PFSK-1 (cell line): ENCODE data around the gene KRTAP5-1.

Source experiments
- FOXP2 ChIP-seq: optimal IDR thresholded peaks from 2 replicates; pipeline ENCODE3; 2011; ENCODE audit warnings: borderline replicate concordance, control low read depth, inconsistent platforms; ENCODE audit not compliant: insufficient read depth; ENCODE audit errors: extremely low read length, extremely low read depth
- POLR2AphosphoS5 ChIP-seq: IDR thresholded peaks from 2 replicates; pipeline ENCODE4 v1.6.1; 2012; ENCODE audit warnings: low read depth, mild to moderate bottlenecking, control low read depth, low read length, moderate library complexity
- SIN3A ChIP-seq: IDR thresholded peaks from 2 replicates; pipeline ENCODE4 v1.6.1; 2012; ENCODE audit warnings: mild to moderate bottlenecking, low read length, moderate library complexity, borderline replicate concordance; ENCODE audit not compliant: insufficient read depth
- TAF1 ChIP-seq: IDR thresholded peaks from 2 replicates; pipeline ENCODE4 v1.6.1; 2012; ENCODE audit warnings: low read length, control low read depth, borderline replicate concordance; ENCODE audit not compliant: insufficient read depth
- TF ChIP-seq, protein P1 (sequence below), 2 experiments: IDR thresholded peaks; 2 replicates each; pipeline versions ENCODE4 v1.6.1 to v1.8.0; 2011 to 2012; ENCODE audit warnings: low read depth in 2 of 2, low read length in 2 of 2, control low read depth in 1 of 2, inconsistent platforms in 1 of 2, mild to moderate bottlenecking in 1 of 2, moderate library complexity in 1 of 2; ENCODE audit not compliant: insufficient read depth in 1 of 2

Gene KRTAP5-1

DNA sequence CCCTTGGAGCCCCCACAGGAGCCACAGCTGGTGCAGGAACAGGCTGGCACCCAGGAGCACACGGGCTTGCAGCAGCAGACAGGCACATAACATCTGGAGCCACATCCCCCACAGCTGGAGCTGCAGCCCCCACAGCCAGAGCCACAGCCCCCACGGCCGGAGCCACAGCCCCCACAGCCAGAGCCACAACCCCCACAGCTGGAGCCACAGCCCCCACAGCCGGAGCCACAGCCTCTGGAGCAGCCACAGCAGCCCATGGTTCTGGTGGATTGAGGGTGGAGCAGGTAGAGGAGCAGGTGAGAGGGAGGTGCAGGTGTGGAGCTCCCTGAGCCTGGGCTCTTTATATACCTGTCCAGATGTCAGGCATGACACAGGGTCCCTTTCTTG lies 12.9 kb upstream of the KRTAP5-1 start, which contains the start of gene KRTAP5-2:
KRTAP5-2 (minus strand) TSS at position 301 of the 387 bp plus-strand sequence; CDS start at position 257, 44 bp downstream.
- TF ChIP-seq POLR2AphosphoS5 (no peak), SIN3A (no peak)

DNA sequence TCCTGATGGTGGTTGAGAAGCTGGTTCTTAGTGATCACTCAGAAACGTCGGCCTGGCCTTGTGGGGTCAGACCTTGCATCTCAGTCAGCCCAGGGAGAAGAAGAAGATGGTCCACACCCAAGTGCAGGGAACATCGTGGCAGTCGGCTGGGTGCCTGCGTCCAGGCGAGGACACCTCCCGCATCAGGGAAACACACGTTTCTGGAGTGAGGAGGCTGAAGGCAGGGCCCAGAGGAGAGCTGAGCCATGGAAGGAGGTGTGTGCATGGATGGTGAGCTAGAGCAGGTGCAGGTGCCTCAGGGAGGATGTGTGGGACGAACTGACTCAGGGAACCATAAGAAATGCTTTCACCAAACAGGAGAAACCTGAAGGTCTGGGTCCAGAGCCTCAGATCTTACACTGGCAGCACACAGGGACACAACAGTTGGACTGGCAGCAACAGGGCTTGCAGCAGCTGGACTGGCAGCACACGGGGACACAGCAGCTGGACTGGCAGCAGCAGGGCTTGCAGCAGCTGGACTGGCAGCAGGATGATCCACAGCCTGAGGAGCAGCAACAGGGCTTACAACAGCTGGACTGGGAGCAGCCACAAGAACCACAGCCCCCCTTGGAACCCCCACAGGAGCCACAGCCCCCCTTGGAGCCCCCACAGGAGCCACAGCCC lies 12.4 kb upstream of the KRTAP5-1 start:
- TF ChIP-seq FOXP2 (no peak), SIN3A (no peak), TAF1 (no peak), POLR2AphosphoS5 (no peak)
- TF ChIP-seq, protein P1, sequence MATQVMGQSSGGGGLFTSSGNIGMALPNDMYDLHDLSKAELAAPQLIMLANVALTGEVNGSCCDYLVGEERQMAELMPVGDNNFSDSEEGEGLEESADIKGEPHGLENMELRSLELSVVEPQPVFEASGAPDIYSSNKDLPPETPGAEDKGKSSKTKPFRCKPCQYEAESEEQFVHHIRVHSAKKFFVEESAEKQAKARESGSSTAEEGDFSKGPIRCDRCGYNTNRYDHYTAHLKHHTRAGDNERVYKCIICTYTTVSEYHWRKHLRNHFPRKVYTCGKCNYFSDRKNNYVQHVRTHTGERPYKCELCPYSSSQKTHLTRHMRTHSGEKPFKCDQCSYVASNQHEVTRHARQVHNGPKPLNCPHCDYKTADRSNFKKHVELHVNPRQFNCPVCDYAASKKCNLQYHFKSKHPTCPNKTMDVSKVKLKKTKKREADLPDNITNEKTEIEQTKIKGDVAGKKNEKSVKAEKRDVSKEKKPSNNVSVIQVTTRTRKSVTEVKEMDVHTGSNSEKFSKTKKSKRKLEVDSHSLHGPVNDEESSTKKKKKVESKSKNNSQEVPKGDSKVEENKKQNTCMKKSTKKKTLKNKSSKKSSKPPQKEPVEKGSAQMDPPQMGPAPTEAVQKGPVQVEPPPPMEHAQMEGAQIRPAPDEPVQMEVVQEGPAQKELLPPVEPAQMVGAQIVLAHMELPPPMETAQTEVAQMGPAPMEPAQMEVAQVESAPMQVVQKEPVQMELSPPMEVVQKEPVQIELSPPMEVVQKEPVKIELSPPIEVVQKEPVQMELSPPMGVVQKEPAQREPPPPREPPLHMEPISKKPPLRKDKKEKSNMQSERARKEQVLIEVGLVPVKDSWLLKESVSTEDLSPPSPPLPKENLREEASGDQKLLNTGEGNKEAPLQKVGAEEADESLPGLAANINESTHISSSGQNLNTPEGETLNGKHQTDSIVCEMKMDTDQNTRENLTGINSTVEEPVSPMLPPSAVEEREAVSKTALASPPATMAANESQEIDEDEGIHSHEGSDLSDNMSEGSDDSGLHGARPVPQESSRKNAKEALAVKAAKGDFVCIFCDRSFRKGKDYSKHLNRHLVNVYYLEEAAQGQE (IDR thresholded peaks at IDR 0.05; ENCODE audit: insufficient read depth in 1 of 2, low read depth in 2 of 2, low read length in 2 of 2) = no peak

DNA sequence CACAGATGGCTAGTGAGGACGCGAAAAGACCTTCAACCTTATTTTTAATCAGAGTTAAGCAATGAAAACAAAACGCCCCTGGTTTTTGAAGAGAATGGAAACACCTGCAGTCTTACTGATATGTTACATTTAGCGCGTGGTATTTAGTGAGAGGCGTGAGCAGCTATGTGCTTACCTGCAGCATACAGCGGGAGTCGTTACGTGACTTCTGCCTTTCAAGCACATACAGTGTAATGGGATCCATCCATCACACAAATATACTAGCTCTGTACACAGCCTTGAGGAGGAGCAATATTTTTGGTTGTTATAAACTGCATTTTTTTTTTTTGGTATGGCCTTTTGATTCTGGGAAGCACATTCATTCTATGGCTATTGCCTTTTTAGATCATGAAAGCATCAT lies 7.5 kb upstream of the KRTAP5-1 start:
- TF ChIP-seq TAF1 (no peak), SIN3A (no peak), FOXP2 (no peak), POLR2AphosphoS5 (no peak)
- TF ChIP-seq, protein P1 (IDR thresholded peaks at IDR 0.05; ENCODE audit: insufficient read depth in 1 of 2, low read depth in 2 of 2, low read length in 2 of 2) = no peak

DNA sequence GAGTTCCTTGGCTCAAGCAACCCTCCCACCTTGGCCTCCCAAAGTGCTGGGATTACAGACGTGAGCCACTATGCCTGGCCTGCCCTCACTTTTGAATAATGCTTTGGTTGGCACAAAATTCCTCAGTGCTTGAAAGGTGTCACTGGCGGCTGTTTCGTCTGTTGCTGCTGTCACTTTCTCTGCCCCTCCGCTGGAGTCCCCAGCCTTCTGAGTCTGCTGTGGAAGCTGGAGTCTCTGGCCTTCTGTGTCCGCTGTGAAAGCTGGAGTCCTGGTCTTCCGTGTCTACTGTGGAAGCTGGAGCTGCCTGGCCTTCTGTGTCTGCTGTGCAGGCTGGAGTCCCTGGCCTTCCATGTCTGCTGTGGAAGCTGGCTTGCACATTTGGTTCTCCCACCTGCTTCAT lies 4.9 kb upstream of the KRTAP5-1 start:
- TF ChIP-seq POLR2AphosphoS5 (no peak), FOXP2 (no peak), TAF1 (no peak), SIN3A (no peak)
- TF ChIP-seq, protein P1 (IDR thresholded peaks at IDR 0.05; ENCODE audit: insufficient read depth in 1 of 2, low read depth in 2 of 2, low read length in 2 of 2) = no peak

DNA sequence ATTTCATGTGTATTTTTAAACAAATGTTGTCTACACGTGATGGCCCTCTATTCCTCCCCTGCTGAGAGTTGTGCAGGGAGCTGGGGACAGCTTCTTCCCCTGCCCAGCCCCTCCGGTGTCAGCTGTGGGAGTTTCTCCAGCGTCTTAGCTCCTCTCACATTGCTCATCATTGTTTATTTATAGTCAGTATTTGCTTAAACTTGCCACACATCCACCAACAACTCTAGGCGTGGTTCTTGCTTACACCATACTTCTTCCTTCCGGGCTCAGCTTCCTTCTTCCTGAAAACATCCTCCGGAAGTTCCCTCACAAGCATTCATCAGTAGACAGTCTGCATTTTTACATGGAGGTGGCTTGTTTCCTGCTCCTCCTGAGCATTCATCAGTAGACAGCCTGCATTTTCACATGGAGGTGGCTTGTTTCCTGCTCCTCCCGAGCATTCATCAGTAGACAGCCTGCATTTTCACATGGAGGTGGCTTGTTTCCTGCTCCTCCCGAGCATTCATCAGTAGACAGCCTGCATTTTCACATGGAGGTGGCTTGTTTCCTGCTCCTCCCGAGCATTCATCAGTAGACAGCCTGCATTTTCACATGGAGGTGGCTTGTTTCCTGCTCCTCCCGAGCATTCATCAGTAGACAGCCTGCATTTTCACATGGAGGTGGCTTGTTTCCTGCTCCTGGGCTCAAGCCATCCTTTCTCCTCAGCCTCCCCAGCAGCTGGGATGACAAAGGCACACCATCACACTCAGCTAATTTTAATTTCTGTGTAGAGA lies 4.3 kb upstream of the KRTAP5-1 start:
- TF ChIP-seq, protein P1 (IDR thresholded peaks at IDR 0.05; ENCODE audit: insufficient read depth in 1 of 2, low read depth in 2 of 2, low read length in 2 of 2) = peak in 1 of 2 experiments; percentile 50; a peak in 1 of 4 replicates
- TF ChIP-seq FOXP2 = peak; percentile 66
